A549 (cell line): ENCODE measurements around the gene ZNF692.

ENCODE experiments used
- ATOH8 ChIP-seq: fragments of 250-450 bp; sonication (Bioruptor Pico); IDR thresholded peaks from 2 replicates; pipeline ENCODE4 v1.5.0; 2020; ENCODE audit warnings: low read depth, mild to moderate bottlenecking, moderate library complexity
- BHLHE40 ChIP-seq: IDR thresholded peaks from 2 replicates; pipeline ENCODE4 v1.6.1; 2012; ENCODE audit warnings: low read depth, low read length, inconsistent platforms
- CHD2 ChIP-seq: fragments of 150-350 bp; IDR thresholded peaks from 2 replicates; pipeline ENCODE4 v1.6.1; 2014; ENCODE audit warnings: low read length; ENCODE audit not compliant: partially characterized antibody
- CTCF ChIP-seq: fragments of >200 bp; sonication (Bioruptor Twin); formaldehyde crosslinking; IDR thresholded peaks from 3 replicates; pipeline ENCODE4 v1.5.1; 2016
- EP300 ChIP-seq, 2 experiments: fragments of >200 bp; sonication (Bioruptor Twin); formaldehyde crosslinking; IDR thresholded peaks; 2 replicates in 1 of 2; 3 replicates in 1 of 2; pipeline ENCODE4 v1.6.1; 2016 to 2017
- FOSL2 ChIP-seq, 2 experiments: fragments of 450-650 bp in 1 of 2; fragments of >200 bp in 1 of 2; sonication (Bioruptor Twin) in 1 of 2; formaldehyde crosslinking; IDR thresholded peaks; 2 replicates each; pipeline versions ENCODE4 v1.5.0 to v1.6.1; 2016 to 2020; ENCODE audit warnings: mild to moderate bottlenecking in 1 of 2, moderate library complexity in 1 of 2
- FOXS1 ChIP-seq: fragments of 250-450 bp; sonication (Bioruptor Pico); IDR thresholded peaks from 2 replicates; pipeline ENCODE4 v1.5.0; 2020; ENCODE audit warnings: mild to moderate bottlenecking, moderate library complexity
- NFE2L2 ChIP-seq: fragments of 150-350 bp; conservative IDR thresholded peaks from 2 replicates; pipeline ENCODE4 v1.6.1; 2014; ENCODE audit warnings: low read length
- POLR2A ChIP-seq: IDR thresholded peaks from 2 replicates; pipeline ENCODE4 v1.6.1; 2012; ENCODE audit warnings: mild to moderate bottlenecking, low read length
- RAD21 ChIP-seq, 2 experiments: fragments of >200 bp in 1 of 2; sonication (Bioruptor Twin) in 1 of 2; formaldehyde crosslinking in 1 of 2; IDR thresholded peaks in 1 of 2; conservative IDR thresholded peaks in 1 of 2; 2 replicates in 1 of 2; 3 replicates in 1 of 2; pipeline ENCODE4 v1.6.1; 2012 to 2018; ENCODE audit warnings: inconsistent platforms in 1 of 2
- RARB ChIP-seq: fragments of 250-450 bp; sonication (Bioruptor Pico); IDR thresholded peaks from 2 replicates; pipeline ENCODE4 v1.8.0; 2021; ENCODE audit warnings: mild to moderate bottlenecking, moderate library complexity
- TP53 ChIP-seq: fragments of 250-450 bp; sonication (Bioruptor Pico); IDR thresholded peaks from 2 replicates; pipeline ENCODE4 v1.5.0; 2021; ENCODE audit warnings: mild to moderate bottlenecking, moderate library complexity
- USF2 ChIP-seq: fragments of 450-650 bp; IDR thresholded peaks from 2 replicates; pipeline ENCODE4 v1.6.1; 2014; ENCODE audit warnings: antibody characterized with exemption

GRCh38 chr1:248805876-248806275, 53.0 kb downstream of the ZNF692 start:
- TF ChIP-seq ATOH8 (no peak), CTCF (no peak), CHD2 (no peak), FOSL2 (IDR thresholded peaks at IDR 0.05) (no peak), FOSL2 (CRISPR knock-in tag; IDR thresholded peaks at IDR 0.05) (no peak), NFE2L2 (no peak), POLR2A (no peak), BHLHE40 (no peak), RAD21 (conservative IDR thresholded peaks at IDR 0.05 in 1 of 2, IDR thresholded peaks at IDR 0.05 in 1 of 2) (no peak), USF2 (no peak), TP53 (CRISPR knock-in tag) (no peak), RARB (CRISPR knock-in tag) (no peak), EP300 (IDR thresholded peaks at IDR 0.05) (no peak), FOXS1 (CRISPR knock-in tag) (no peak)
